Measurements from ENCODE around the gene CKS2. TPM values are rescaled to one million over a fixed set of nuclear protein-coding genes. Genes with fewer than 3 reads are reported as not detected.

The CKS2 gene
- total and polyA plus RNA-seq, 4 donors: 17.4 to 113 (median 37.9) TPM

- DNase-seq (no peak), ATAC-seq (ENCODE audit: insufficient read depth, low FRiP score) (no peak)
- no peaks in the 10 kb centered on the region for H3K27me3 ChIP-seq (ENCODE audit: control insufficient read depth in 3 of 3, insufficient read depth in 3 of 3, low read length in 2 of 3)
- TF ChIP-seq, protein P1, sequence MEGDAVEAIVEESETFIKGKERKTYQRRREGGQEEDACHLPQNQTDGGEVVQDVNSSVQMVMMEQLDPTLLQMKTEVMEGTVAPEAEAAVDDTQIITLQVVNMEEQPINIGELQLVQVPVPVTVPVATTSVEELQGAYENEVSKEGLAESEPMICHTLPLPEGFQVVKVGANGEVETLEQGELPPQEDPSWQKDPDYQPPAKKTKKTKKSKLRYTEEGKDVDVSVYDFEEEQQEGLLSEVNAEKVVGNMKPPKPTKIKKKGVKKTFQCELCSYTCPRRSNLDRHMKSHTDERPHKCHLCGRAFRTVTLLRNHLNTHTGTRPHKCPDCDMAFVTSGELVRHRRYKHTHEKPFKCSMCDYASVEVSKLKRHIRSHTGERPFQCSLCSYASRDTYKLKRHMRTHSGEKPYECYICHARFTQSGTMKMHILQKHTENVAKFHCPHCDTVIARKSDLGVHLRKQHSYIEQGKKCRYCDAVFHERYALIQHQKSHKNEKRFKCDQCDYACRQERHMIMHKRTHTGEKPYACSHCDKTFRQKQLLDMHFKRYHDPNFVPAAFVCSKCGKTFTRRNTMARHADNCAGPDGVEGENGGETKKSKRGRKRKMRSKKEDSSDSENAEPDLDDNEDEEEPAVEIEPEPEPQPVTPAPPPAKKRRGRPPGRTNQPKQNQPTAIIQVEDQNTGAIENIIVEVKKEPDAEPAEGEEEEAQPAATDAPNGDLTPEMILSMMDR (IDR thresholded peaks at IDR 0.05; ENCODE audit: control extremely low read depth, extremely low read depth): no peak
- no peak overlapping the region for H3K9ac ChIP-seq (ENCODE audit: insufficient read depth in 1 of 2, low read length in 2 of 2)
- peaks cover 28 to 72% (median 59%) of the 10 kb centered on the region in 4 donors for H3K36me3 ChIP-seq (ENCODE audit: control insufficient read depth in 4 of 4, insufficient read depth in 4 of 4, low read length in 4 of 4)
- H3K9me3 ChIP-seq (ENCODE audit: control insufficient read depth in 4 of 4, insufficient read depth in 3 of 4, low read length in 3 of 4): no peaks in the 10 kb centered on the region
- no peak overlapping the region for H3K27ac ChIP-seq (ENCODE audit: low read depth in 1 of 2, low read length in 1 of 2)
- WGBS, 2 donors: 91 to 95% methylated on average over 8 of the region's 8 CpGs
- no peak overlapping the region for H3K4me3 ChIP-seq
- H3K4me1 ChIP-seq (ENCODE audit: control insufficient read depth in 5 of 5, insufficient read depth in 5 of 5, low read length in 5 of 5): peaks cover 0 to 5% (median 0%) of the 10 kb centered on the region in 5 donors
Measured at GRCh38 chr9:89357331-89358197, 46.6 kb downstream of the CKS2 start.

DNA sequence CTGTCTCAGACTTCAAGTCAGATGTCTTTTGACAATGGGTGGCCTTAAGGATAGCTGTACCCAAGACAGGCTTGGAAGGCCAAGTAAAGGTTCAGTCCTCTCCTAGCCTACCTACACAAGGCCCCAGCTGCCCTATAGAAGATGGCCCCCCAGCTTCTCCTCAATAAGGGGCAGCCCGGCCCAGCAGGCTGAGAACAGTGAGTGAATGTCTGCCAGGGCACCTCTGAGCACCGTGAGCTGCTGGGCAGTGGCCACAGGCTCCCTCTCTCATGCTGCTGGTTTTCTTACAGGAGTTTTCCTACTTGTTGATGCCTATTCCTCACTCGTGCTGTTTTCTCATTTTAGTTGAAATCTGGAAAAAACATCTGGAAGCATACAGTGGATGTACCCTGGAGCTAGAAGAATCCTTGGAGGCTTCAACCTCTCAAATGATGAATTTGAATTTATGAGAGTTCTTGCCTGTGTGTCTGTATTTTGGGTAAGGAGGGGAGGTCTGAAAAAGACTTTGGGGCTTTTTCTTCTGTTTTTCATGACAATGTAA is 47.5 kb downstream of the CKS2 start:
- Histone ChIP-seq H3K4me1 (ENCODE audit: control insufficient read depth in 5 of 5, insufficient read depth in 5 of 5, low read length in 5 of 5) (peaks cover 0 to 5% (median 0%) of the 10 kb centered on the region in 5 donors), H3K27ac (ENCODE audit: low read depth in 1 of 2, low read length in 1 of 2) (no peak overlapping the region), H3K27me3 (ENCODE audit: control insufficient read depth in 3 of 3, insufficient read depth in 3 of 3, low read length in 2 of 3) (no peaks in the 10 kb centered on the region), H3K9me3 (ENCODE audit: control insufficient read depth in 4 of 4, insufficient read depth in 3 of 4, low read length in 3 of 4) (no peaks in the 10 kb centered on the region), H3K4me3 (no peak overlapping the region), H3K36me3 (ENCODE audit: control insufficient read depth in 4 of 4, insufficient read depth in 4 of 4, low read length in 4 of 4) (peaks cover 28 to 73% (median 54%) of the 10 kb centered on the region in 4 donors), H3K9ac (ENCODE audit: insufficient read depth in 1 of 2, low read length in 2 of 2) (no peak overlapping the region)
- ATAC-seq (ENCODE audit: insufficient read depth, low FRiP score) (no peak), DNase-seq (no peak)
- 89 to 91% methylated on average over 3 of the region's 3 CpGs for WGBS, 2 donors
- TF ChIP-seq, protein P1 (IDR thresholded peaks at IDR 0.05; ENCODE audit: control extremely low read depth, extremely low read depth): no peak

- peaks cover 0 to 5% (median 0%) of the 10 kb centered on the region in 5 donors for H3K4me1 ChIP-seq (ENCODE audit: control insufficient read depth in 5 of 5, insufficient read depth in 5 of 5, low read length in 5 of 5)
- no peak for ATAC-seq (ENCODE audit: insufficient read depth, low FRiP score)
- H3K9ac ChIP-seq (ENCODE audit: insufficient read depth in 1 of 2, low read length in 2 of 2): no peak overlapping the region
- no peak overlapping the region for H3K27ac ChIP-seq (ENCODE audit: low read depth in 1 of 2, low read length in 1 of 2)
- TF ChIP-seq, protein P1 (IDR thresholded peaks at IDR 0.05; ENCODE audit: control extremely low read depth, extremely low read depth): no peak
- H3K9me3 ChIP-seq (ENCODE audit: control insufficient read depth in 4 of 4, insufficient read depth in 3 of 4, low read length in 3 of 4): no peaks in the 10 kb centered on the region
- peak in 2 of 3 donors; percentile 39 to 50 for DNase-seq
- 54 to 66% methylated on average over 4 of the region's 4 CpGs for WGBS, 2 donors
- H3K36me3 ChIP-seq (ENCODE audit: control insufficient read depth in 4 of 4, insufficient read depth in 4 of 4, low read length in 4 of 4): peaks cover 27 to 72% (median 51%) of the 10 kb centered on the region in 4 donors
- H3K27me3 ChIP-seq (ENCODE audit: control insufficient read depth in 3 of 3, insufficient read depth in 3 of 3, low read length in 2 of 3): no peaks in the 10 kb centered on the region
- no peak overlapping the region for H3K4me3 ChIP-seq
Measured at GRCh38 chr9:89358985-89359384, 48.0 kb downstream of the CKS2 start.
